Hematopoietic multipotent progenitor cell treated with erythropoietin and hydrocortisone succinate and interleukin-3 and kit ligand, for 17 days (in vitro differentiated cells): Measurements from ENCODE around the gene RPL35.
A peak's percentile ranks its signal among the peaks of the same experiment; 100 is the strongest.

Experiments used
- DNase-seq: peaks from one replicate; pipeline ENCODE4 v3.0.0-alpha.2; 2015; ENCODE audit warnings: low spot score

The RPL35 gene

DNA sequence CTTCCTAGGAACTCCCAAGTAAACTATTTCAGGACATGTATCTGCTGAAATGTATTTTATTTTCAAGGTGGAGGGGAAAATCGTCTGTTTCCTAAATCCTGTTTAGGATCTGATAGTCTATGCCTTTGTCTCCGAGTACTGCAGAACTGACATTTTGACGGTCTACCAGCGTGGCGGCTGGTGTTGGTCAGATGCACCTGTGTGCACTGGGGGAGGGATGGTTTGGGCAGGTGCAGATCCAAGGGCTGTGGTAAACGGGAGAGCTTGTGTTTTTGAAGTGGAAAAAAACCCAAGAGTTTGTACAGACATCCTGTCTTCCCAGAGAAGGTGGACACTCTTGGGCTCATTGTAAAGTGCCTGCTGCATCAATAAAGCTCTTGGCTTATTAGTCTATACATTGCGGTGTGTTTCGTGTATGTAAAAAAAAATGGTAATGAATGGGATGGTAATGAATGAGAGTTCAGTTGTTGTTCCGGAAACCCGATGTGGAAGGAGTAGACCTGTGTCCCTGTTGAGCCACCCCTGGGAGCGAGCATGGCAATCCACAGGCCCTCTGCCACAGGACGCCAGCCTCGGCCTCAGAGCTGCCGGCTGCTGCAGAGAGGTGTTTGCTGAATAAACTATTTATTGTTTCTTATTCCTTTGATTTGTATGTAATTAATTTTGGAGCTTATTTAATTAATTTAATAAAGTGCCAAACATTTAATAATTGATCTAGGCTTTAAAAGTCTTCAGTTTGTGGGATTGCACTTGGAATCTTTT lies 15.4 kb upstream of the RPL35 start:
- DNase-seq, result no peak

DNA sequence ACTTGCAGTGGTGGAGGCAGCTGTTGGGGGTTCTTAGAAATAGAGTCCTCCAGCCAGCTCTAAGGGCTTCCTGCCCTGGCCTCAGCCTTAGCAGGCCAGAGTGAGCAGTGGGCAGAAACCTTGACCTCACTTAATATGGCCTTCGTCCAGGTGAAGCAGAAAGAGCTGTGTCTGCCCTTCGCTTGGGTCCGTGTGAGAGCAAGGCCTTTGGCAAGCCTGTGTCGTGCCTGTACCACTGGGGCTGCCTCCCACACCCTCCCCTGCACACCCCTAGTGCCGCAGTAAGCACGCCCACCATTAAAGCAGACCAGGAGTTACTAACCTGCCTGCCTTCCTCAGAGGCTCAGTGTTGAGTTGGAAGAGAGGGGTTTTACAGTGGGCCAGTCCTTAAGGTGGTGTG lies 13.7 kb upstream of the RPL35 start:
- DNase-seq, result no peak

DNA sequence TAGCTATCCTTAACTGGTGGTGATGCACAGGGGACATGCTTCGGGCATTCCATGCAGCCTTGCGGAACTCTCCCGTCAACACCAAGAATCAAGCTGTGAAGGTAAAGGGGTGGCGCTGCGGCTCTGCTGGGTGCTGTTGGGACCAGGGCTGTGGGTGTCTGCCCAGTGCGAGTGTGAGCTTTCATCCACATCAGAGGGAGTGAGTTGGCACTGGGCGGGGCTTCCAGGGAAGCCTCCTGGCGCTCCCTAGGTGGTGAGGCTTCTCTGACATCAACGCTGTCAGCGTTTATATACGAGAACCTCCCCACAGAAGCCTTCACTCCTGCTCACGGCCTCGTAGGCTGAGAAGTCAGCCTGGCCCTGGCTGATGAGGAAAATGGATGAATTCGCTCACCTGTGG lies 11.9 kb upstream of the RPL35 start:
- no peak for DNase-seq

DNA sequence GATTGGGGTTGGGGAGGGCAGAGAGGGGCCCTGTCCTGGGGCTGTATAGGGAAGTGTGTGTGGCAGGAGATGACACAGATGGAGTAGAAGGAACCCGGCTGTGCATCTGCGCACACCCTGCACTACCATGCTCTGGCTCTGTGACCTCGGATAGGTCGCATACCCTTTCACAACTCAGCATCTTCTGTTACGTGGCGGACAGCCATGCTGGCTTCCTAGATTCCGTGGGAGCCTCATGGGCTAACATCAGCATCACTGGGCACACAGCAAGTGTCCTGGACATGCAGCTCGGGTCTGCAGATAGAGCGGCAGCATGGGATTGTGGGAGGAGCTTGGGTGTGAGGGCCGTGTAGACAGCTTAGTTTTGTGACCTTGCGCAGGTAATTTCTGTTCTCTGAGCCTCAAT lies 9.4 kb upstream of the RPL35 start:
- no peak for DNase-seq

DNA sequence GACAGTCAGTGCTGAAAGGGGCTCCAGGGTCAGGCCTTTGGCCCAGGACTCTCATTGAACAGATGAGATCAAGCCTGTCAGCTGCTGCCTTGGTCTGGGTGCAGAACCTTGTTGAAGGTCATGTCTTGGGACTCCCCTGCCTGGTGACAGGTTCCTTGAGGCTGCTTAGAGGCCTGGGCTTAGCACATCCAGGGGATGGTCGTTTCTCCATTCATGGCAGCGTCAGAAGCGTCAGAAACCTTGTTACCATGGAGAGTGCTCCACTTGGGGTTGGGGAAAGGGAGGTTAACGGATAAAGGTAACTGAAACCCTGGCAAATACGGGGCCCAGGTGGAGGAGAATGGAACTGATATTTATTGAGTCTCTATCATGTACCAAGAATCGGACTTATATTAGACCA lies 9.0 kb upstream of the RPL35 start:
- no peak for DNase-seq

DNA sequence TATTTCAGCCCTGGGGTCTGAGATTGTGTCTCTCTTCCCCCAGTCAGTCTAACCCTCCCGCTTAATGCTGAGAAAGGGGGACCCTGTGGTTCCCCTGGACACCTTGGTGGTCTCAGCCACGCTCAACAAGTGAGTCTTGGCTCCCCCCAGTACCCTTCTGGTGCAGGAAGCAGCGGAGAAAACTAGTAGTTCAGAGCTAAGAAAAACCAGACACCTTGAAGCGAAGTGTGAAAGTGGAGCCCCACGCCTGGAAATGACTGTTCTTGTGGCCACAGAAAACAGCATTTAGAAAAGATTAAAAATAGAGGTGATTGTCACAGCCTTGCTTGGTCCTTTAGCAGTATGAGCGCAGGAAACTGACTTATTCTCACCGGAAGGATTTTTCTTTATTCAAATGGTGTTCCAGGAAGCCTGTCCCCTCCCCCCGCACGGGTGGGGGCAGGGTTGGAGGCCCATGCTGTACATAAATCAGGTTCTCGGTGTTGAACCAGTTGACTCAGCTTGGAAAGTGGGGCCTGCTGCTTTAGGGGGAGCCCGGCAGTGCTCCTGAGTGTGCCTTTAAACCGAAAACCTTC lies 8.3 kb upstream of the RPL35 start:
- no peak for DNase-seq

DNA sequence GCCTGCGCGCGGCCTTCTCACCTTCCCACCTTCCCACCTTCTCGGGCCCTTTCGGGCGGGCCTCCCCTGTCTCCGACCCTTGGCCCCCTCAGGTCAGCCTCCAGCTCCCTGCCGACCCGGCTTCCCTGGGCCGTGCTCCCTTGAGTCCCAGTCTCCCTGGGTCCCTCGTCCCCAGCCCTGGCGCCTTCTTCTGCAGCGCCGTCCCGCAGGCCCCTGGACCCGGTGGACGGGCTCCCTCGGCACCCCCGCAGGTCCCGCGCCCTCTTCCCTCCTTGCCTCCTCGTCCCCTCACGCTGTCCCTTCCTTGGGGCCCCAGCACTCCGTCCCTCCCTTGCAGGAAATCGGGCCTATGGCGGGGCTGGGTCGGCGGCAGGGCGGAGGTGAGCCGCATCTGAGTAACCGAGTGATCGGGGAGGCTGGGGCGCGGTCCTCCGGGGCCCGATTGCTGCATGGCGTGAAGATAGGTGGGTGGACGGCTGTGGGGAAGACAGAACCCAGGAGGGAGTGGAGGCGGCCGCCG lies 7.8 kb upstream of the RPL35 start:
- no peak for DNase-seq

DNA sequence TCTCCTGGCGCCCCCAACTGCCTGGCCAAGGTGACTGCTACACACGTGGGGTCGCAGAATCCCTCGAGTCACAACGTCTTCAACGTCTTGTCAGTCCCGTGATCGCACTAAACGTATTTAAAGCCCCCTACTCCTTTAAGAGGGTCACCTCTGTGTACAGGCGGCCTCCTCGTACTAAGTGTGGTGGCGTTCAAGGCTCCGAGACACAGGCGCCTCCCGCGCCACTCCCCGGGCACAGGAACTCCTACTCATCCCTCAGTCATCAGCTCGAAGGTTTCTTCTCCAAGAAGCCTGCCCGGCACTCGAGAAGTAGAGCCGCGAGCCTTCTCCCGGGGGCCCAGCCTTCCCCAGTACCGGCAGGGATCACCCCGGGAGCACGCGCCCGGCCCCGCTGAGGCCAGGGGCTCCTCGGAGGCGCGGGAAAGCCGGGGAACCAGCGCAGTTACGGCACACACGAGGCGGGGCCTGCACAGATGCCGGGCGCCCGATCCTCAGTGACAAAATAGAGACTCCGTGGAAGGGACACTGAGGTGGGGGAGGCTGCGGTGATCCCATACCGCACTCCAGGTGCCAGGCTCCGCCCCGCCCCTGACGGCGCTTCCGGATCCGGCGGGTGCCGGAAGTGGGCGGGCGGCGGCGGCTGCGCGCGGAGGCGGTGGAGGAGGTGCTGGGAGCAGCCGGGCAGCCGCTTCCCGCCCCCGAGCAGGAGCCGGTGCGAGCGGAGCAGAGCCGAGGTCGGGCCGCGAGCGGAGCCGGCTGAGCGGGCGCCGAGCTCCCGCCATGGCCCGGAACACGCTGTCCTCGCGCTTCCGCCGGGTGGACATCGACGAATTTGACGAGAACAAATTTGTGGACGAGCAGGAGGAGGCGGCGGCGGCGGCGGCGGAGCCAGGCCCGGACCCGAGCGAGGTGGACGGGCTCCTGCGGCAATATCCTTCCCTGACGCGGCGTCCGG lies 7.0 kb upstream of the RPL35 start:
- DNase-seq, result peak; percentile 86

DNA sequence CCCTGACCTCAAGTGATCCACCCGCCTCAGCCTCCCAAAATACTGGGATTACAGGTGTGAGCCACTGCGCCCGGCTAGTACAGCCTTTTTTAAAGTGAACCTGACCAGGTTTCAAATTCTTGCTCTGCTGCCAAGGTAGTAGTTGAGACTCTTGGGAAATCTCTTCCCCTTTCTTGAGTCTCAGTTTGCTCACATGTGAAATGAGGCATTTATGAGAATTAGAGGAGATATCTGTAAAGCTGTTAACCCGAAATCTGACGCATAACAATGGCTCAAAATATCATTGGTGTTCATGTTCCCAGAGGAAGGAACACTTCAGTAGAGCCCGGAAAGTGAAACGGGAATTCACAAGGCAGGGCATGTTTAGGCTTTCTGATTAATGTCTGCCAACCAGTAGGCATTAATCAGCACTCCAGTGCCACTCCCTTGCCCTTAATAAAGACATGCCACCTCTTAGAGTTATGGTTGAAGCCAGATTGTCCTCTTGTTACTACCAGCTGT lies 1.7 kb upstream of the RPL35 start:
- peak; percentile 49 for DNase-seq

DNA sequence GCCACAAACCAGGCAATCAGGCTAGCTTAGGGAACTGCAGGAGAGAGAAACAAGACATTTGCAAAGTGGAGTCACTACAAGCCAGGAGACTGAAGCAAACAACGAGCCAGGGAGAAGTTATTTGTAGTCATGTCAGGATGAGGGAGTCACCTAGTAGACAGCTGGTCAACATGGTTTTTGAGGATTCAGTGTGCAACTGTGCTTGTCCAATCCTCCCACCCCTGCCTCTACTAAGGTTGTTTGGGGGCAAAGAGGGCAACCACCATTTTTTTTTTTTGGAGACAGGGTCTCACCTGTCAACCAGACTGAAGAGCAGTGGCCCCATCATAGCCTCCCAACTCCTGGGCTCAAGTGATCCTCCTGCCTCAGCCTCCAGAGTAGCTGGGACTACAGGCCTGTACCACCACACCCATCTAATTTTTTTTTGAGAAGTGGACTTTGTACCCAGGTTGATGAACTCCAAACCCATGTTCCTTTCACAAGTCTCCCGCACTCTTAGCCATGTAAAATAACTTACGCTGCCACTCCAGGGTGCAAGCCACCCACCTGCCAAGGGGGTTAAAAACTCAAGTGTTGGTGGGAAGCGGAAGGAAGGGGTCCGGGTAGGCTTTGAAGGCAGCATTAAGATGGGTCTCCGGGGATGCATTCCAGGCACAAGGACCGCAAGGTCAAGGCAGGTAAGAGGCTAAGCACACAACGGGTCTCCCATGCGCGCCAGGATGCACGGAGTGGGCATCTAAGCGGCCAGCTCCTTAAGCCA lies 995 bp downstream of the RPL35 start:
- DNase-seq, result no peak

DNA sequence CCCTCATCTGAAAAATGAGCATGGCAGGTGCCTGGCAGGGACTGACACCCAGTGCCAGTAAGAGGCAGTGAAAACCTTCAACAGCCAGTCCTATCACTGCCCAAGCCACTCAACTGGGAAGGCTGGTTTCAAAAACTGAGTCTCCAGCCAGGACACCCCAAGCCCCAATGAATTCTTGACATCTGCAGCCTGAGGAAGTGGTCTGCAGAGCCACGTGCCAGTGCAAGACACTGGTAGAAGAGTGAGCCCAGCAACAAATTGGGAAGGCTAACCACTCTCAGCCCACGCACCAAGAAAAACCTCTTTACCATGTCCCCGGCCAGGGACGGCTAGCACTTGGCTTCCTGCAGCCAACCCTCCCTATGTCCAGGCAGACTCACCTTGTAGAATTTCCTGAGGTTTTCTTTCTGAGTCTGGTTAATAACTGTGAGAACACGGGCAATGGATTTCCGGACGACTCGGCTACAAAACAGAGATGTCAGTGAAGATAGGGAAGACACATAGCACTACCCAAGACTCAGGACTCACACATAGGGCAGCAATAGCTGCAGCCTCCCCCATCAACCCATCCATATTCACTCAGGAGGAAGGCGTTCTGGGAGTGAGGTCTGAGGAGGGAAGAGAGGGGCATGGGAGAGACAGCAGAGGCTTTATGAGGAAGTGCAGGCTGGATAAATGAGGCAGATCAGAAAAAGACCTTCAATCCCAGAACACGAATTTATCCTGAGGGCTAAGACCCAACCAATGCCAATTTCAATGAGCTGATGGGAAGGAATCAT lies 1.8 kb downstream of the RPL35 start:
- DNase-seq, result no peak

DNA sequence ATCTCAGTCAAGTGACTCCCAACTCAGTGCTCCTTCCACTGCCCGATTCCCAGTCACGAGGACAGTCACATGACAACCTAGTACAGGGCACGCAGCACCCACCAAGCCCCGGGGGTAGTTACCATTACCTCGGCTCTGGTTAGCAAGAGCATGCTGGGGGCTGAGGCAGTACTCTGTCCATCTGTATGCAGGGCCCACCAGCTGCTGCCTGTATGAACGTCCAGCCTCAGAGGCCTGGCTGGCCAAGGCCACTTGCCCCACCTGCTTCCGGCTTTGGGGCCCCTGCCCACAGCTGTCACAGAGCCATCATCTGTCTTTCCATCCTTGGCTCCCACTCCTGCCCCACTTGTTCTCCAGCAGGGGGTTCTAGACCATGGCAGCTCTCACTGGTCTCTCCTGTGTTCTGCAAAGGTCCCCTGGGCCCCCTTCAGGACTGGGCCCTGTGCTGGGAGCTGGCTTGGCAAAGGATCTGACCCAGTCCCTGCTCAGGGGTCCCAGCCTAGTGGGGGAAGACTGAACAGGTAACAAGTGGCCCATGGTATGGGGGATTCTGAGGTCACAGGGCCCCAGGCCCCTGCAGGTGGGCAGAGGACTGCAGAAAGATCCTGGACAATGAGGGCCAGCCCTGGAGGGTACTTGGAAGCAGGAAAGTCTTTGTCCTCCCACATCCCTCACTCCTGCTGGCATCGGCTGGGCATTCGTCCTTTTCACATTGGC lies 3.3 kb downstream of the RPL35 start:
- DNase-seq, result no peak

DNA sequence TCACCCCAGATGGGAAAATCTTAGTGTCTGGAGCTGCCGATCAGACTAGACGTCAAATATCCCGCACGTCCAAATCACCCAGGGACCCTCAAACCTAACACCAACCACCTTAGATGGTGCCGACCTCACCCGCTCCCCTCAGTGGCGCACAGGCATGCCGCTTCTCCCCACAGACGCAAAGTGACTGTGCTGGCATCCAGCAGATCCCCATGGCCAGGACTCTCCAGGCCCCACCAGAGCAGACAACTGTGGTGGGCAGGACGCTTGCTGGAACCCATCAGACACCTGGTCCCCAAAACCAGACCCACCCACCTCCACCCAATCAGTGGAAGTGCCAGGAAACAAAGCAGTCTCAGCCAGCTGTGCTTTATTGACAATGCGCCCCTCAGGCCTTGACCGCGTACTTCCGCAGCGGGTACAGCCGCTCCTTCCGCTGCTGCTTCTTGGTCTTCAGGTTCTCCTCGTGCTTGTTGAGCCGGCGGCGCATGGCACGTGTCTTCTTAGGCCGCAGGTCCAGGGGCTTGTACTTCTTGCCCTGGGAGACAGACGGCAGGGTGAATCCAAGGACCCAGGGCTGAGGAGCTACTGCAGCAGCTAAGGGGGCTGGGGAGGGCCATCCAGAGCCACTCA lies 4.1 kb downstream of the RPL35 start:
- DNase-seq, result no peak

DNA sequence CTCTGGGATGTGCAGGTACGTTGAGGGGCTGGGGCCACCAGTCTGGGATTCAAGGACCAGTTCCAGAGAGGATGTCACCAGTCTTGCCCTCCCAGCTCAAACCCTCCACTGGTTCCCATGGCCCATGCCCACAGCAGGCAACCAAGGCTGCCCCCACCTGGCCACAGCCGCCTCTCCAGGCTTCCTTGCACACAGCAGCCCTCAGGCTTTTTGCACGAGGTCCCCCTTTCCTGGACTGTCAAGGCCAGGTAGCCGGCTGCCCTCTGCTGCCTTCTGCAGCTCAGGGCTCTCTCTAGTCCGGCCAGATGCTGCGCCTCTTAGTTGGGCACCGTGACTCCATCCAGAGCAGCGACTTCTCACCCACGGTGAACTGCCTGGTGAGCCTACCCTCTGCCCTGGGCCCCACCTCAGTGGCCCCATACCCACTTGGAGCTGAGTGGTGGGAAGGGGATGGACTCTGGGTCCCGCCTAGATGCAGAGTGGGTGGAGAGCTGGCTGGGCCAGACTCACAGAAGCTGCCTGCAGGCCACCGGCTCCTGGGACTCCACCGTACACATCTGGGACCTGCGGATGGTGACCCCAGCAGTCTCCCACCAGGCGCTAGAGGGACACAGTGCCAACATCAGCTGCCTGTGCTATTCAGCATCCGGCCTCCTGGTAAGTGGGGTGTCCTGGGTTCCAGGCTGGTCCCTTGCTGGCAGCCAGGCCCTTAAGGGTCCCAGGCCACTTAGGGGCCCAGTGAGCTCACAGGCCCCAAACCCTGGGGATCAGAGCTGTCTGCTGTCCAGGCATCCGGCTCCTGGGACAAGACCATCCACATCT lies 5.6 kb downstream of the RPL35 start:
- no peak for DNase-seq

DNA sequence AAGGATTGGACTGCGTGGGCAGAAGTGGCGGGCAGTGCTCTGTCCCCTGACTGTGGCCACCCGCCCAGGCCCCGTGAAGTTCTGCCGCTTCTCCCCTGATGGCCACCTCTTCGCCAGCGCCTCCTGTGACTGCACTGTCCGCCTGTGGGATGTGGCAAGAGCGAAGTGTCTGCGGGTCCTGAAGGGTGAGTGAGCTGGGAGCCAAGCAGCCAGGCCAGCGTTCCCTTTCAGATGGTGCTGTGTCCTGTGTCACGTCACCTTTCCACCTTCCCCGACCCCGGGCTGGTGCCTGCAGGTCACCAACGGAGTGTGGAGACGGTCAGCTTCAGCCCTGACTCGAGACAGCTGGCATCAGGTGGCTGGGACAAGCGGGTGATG lies 6.2 kb downstream of the RPL35 start:
- no peak for DNase-seq

DNA sequence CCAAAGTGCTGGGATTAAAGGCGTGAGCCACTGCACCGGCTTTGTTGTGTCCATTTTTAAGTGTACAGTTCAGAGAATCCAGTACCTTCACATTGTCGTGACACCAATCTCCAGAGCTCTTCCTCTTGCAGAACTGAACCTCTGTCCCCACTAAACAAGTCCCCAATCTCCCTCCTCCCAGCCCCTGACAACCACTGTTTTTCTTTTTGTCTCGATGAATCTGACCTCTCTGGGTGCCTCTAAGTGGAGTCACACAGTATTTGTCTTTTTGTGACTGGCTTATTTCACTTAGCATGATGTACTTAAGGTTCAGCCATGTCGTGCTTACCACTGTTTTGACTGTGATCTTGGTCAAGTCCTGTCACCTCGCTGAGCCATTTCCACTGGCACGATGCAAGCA lies 6.9 kb downstream of the RPL35 start:
- no peak for DNase-seq

DNA sequence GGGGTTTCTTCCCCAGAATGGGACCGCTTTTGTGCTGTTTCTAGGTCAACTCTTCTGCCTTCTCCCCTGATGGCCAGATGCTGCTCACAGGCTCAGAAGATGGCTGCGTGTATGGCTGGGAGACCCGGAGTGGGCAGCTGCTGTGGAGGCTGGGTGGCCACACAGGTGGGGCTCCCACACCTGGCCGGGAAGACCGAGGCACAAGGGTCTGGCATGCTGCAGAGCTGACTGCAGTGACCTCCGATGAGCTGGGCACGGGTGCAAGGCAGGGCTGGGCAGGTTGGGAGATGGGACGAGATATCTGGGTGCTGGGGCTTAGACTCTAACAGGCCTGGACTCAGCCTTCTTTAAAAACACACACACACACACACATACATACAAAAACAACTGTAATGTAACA lies 7.6 kb downstream of the RPL35 start:
- no peak for DNase-seq

DNA sequence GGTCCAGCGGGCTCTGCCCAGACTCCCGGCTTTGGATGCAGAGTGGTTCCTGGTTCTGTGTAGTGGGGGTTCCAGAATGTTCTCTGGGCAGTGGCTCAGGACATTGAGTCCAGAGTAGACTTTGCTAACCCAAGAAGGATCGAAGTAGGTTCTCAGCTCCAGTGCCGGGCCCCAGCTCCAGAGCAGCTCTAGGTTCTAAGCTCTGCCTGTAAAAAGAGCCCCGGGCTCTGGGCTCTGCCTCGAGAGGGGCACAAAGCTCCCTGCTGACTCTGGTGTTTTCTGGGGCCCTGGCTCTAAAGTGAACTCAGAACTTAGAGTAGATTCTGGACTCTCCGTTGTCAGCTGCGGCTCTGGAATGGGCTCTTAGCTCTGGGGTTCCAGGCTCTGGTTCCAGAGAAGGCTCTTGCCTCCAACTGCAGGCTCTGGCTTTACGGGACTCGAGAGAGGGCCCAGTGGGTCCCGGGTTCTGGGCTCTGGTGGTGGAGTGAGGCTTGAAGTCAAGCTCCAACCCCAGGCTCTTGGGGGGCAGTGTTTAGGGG lies 8.1 kb downstream of the RPL35 start:
- no peak for DNase-seq
